K562 (cell line): ENCODE measurements around the gene CD82. TPM values are rescaled to one million over a fixed set of nuclear protein-coding genes. Genes with fewer than 3 reads are reported as not detected.
A peak's percentile ranks its signal among the peaks of the same experiment; 100 is the strongest.

Source experiments
- ATAC-seq: fragments of 200-7000 bp; cut with Tn5 transposase; 3 replicates; pipeline ENCODE4 v1.9.1; 2020; ENCODE audit warnings: moderate library complexity
- BruUV-seq: library from RNA; stranded (reverse); fragments of 400-500 nt; replicated peaks from 2 replicates; lab custom pipeline; 2021; lab: Mats Ljungman, UMichigan
- CTCF ChIA-PET: fragments of 300-600 bp; formaldehyde crosslinking; extraction: SDS; loops from one replicate; lab custom pipeline; 2021; ENCODE audit warnings: low intra/inter-chr PET ratio; lab: Yijun Ruan, JAX
- POLR2A ChIA-PET: fragments of 300-600, 350-650 bp; sonication (Branson Sonifier 250); formaldehyde crosslinking; extraction: SDS; loops from one replicate; lab custom pipeline; 2021; ENCODE audit warnings: antibody characterized with exemption, inconsistent platforms; lab: Yijun Ruan, JAX
- DNase-seq, 4 experiments: peaks; one replicate each; pipeline versions ENCODE4 v3.0.0 to v3.0.0-alpha.2; 2011 to 2018; ENCODE audit warnings: low spot score in 3 of 4, mixed read lengths in 3 of 4; ENCODE audit errors: extremely low read depth in 1 of 4
- FAIRE-seq: peaks from 2 replicates; lab custom pipeline; 2011; peaks lifted over from hg19 to GRCh38; lab: Jason Lieb, UNC
- H2AFZ ChIP-seq: 2 replicates; pipeline ENCODE4 v1.6.0; 2011; ENCODE audit warnings: low read depth, low read length, control low read depth, inconsistent platforms
- H3K27ac ChIP-seq: fragments of 200-600 bp; 3 replicates; pipeline ENCODE4 v1.8.0; 2011; ENCODE audit warnings: low read depth, mild to moderate bottlenecking, control low read depth, inconsistent platforms, low read length, moderate library complexity, mixed read lengths; ENCODE audit errors: extremely low read depth
- H3K27me3 ChIP-seq, 2 experiments: fragments of 300-600 bp in 1 of 2; 2 replicates in 1 of 2; 3 replicates in 1 of 2; pipeline versions ENCODE4 v1.6.0 to v1.8.0; 2011; ENCODE audit warnings: inconsistent platforms in 2 of 2, low read length in 2 of 2, mild to moderate bottlenecking in 1 of 2, mixed read lengths in 1 of 2, moderate library complexity in 1 of 2; ENCODE audit not compliant: control insufficient read depth in 2 of 2, insufficient read depth in 2 of 2
- H3K36me3 ChIP-seq: fragments of 300-600 bp; 3 replicates; pipeline ENCODE4 v1.8.0; 2011; ENCODE audit warnings: mild to moderate bottlenecking, low read length, inconsistent platforms; ENCODE audit not compliant: control insufficient read depth, insufficient read depth
- H3K4me1 ChIP-seq, 2 experiments: fragments of 200-600 bp in 1 of 2; replicated peaks in 1 of 2; 2 replicates in 1 of 2; 3 replicates in 1 of 2; pipeline versions ENCODE4 v1.5.1 to v1.8.0; 2011; ENCODE audit warnings: inconsistent platforms in 2 of 2, low read length in 2 of 2, mild to moderate bottlenecking in 1 of 2, mixed read lengths in 1 of 2, moderate library complexity in 1 of 2; ENCODE audit not compliant: control insufficient read depth in 2 of 2, insufficient read depth in 2 of 2
- H3K4me2 ChIP-seq: 2 replicates; pipeline ENCODE4 v1.6.1; 2011; ENCODE audit warnings: low read length, control low read depth, inconsistent platforms, mixed read lengths; ENCODE audit not compliant: insufficient read depth
- H3K4me3 ChIP-seq: fragments of 200-600 bp; sonication (generic), shearing (Covaris generic); 2 replicates; pipeline ENCODE4 v1.5.1; 2016; ENCODE audit warnings: control low read depth, inconsistent platforms
- H3K79me2 ChIP-seq: fragments of 200-600 bp; 3 replicates; pipeline ENCODE4 v1.8.0; 2011; ENCODE audit warnings: low read length, inconsistent platforms; ENCODE audit not compliant: control insufficient read depth, insufficient read depth
- H3K9ac ChIP-seq, 2 experiments: 2 replicates each; pipeline versions ENCODE4 v1.6.0 to v1.6.1; 2011; ENCODE audit warnings: low read depth in 2 of 2, low read length in 2 of 2, control low read depth in 1 of 2, inconsistent platforms in 1 of 2, mild to moderate bottlenecking in 1 of 2, mixed read lengths in 1 of 2; ENCODE audit not compliant: insufficient read depth in 1 of 2
- H3K9me1 ChIP-seq: one replicate; pipeline ENCODE4 v1.6.0; 2011; ENCODE audit warnings: inconsistent platforms, mild to moderate bottlenecking, low read length, moderate library complexity; ENCODE audit not compliant: control insufficient read depth, insufficient read depth
- H3K9me3 ChIP-seq: replicated peaks from 2 replicates; pipeline ENCODE4 v1.5.1; 2011; ENCODE audit warnings: low read depth, low read length, inconsistent platforms; ENCODE audit not compliant: control insufficient read depth, insufficient read depth
- H4K20me1 ChIP-seq: replicated peaks from 2 replicates; pipeline ENCODE4 v1.6.1; 2011; ENCODE audit warnings: low read length, inconsistent platforms, mixed read lengths; ENCODE audit not compliant: control insufficient read depth, insufficient read depth
- YY1 ChIP-seq, 3 experiments: IDR thresholded peaks; 2 replicates each; pipeline ENCODE4 v1.6.1; 2011; ENCODE audit warnings: low read length in 2 of 3, mild to moderate bottlenecking in 2 of 3, moderate library complexity in 2 of 3, borderline replicate concordance in 1 of 3, control low read depth in 1 of 3, low read depth in 1 of 3; ENCODE audit not compliant: insufficient read depth in 3 of 3, insufficient replicate concordance in 2 of 3, control insufficient read depth in 1 of 3, insufficient read length in 1 of 3; ENCODE audit errors: extremely low read depth in 1 of 3
- ZNF121 ChIP-seq: sonication (generic); formaldehyde crosslinking; conservative IDR thresholded peaks from 2 replicates; pipeline ENCODE4 v1.8.0; 2022; ENCODE audit warnings: missing genetic modification reagents
- WGBS: fragments of 100-300 bp; shearing (Covaris generic); methylation state at CpG from one replicate; pipeline ENCODE4 v1.1.6; 2016; ENCODE audit warnings: low coverage, mixed read lengths; ENCODE audit not compliant: insufficient coverage; ENCODE audit errors: missing lambda C conversion rate; 5-methylcytosine and 5-hydroxymethylcytosine counted together
- in situ Hi-C: fragments of 300-500 bp; cut with MboI; formaldehyde crosslinking; loops from 4 replicates; pipeline ENCODE4 v1.15.0; 2018; ENCODE audit warnings: inconsistent platforms, mixed read lengths
- intact Hi-C: fragments of 100-400 bp; cut with micrococcal nuclease; formaldehyde crosslinking; loops from 2 replicates; pipeline ENCODE4 v1.14.2; 2022
- polyA plus RNA-seq, 8 experiments: library from polyadenylated mRNA; depleted of rRNA in 4 of 8; stranded (reverse) in 5 of 8; unstranded in 3 of 8; fragments of >200 nt; fragmentation: Nextera tagmentation in 2 of 8; fragmentation: Illumina TruSeq in 1 of 8; extraction: Ambion mirVana in 2 of 8; extraction: Trizol in 1 of 8; gene quantifications; 2 replicates each; pipeline versions ENCODE4 v1.2.1 to v1.2.3, GENCODE V29; 2011 to 2014; ENCODE audit warnings: inconsistent platforms in 1 of 8, missing spikeins in 1 of 8
- total RNA-seq, 7 experiments: library from RNA; depleted of rRNA in 6 of 7; stranded (reverse); fragments of >200 nt in 6 of 7; fragmentation: Illumina TruSeq in 2 of 7; extraction: Trizol in 2 of 7; gene quantifications; 2 replicates each; pipeline versions ENCODE4 v1.2.1 to v1.2.3, GENCODE V29; 2011 to 2021; ENCODE audit warnings: low replicate concordance in 1 of 7
- TF ChIP-seq, protein P1 (sequence below): sonication (generic); formaldehyde crosslinking; IDR thresholded peaks from 2 replicates; pipeline ENCODE4 v1.8.0; 2022; ENCODE audit warnings: missing genetic modification reagents, mild to moderate bottlenecking, borderline replicate concordance

CD82 gene
- total and polyA plus RNA-seq, 9 of the 15 experiments (the other 6 are each of a cell fraction or from before 2014, with no cell fraction given): 0.27 to 9.4 (median 3.0) TPM

DNA sequence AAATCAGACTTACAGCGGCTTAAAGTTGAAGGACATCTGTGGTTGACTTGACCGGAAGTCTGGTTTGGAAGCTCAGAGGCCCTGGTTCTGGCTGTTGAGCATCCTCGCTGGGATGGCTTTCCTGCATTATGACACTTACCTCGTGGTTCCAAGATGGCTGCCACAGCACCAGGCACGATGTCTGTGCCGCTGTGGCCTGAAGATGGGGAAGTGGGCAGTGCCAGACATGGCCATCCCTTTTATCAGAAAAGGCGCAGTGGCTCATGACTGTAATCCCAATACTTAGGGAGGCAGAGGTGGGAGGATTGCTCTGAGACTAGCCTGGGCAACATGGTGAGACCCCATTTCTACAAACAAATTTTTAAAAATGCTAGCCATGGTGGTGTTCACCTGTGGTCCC, 40.5 kb downstream of the CD82 start:
- H3K9me3 ChIP-seq: no peaks in the 10 kb centered on the region
- no peak overlapping the region for H3K4me2 ChIP-seq
- FAIRE-seq: no peak
- WGBS: 63% methylated on average over 7 of the region's 7 CpGs
- intact Hi-C loops (no loop called here), in situ Hi-C loops (loop anchor here (5.0 kb wide), 1 partner anchor 44 kb away; no protein-coding TSS in a partner anchor)
- H3K27ac ChIP-seq: no peak overlapping the region
- no peak overlapping the region for H3K9ac ChIP-seq
- ATAC-seq: no peak
- no peaks in the 10 kb centered on the region for H3K79me2 ChIP-seq
- H2AFZ ChIP-seq: no peak overlapping the region
- ChIA-PET POLR2A (interaction anchor here (0.7 to 2.2 kb wide), 2 partner anchors 22 to 39 kb away, joined by 5 to 9 read pairs; no protein-coding TSS in a partner anchor), CTCF (no interaction called here)
- no peaks in the 10 kb centered on the region for H3K36me3 ChIP-seq
- no peak for DNase-seq
- peak in 1 of 3 experiments; percentile 50 for TF ChIP-seq YY1 (IDR thresholded peaks at IDR 0.05; ENCODE audit: borderline replicate concordance in 1 of 3, control insufficient read depth in 1 of 3, extremely low read depth in 1 of 3, insufficient read depth in 3 of 3, insufficient read length in 1 of 3, insufficient replicate concordance in 2 of 3, low read depth in 1 of 3, low read length in 2 of 3)
- 0 out of 2 replicates have a peak, but pooled peaks have one; percentile 25 for TF ChIP-seq ZNF121 (CRISPR knock-in tag)
- TF ChIP-seq, protein P1, sequence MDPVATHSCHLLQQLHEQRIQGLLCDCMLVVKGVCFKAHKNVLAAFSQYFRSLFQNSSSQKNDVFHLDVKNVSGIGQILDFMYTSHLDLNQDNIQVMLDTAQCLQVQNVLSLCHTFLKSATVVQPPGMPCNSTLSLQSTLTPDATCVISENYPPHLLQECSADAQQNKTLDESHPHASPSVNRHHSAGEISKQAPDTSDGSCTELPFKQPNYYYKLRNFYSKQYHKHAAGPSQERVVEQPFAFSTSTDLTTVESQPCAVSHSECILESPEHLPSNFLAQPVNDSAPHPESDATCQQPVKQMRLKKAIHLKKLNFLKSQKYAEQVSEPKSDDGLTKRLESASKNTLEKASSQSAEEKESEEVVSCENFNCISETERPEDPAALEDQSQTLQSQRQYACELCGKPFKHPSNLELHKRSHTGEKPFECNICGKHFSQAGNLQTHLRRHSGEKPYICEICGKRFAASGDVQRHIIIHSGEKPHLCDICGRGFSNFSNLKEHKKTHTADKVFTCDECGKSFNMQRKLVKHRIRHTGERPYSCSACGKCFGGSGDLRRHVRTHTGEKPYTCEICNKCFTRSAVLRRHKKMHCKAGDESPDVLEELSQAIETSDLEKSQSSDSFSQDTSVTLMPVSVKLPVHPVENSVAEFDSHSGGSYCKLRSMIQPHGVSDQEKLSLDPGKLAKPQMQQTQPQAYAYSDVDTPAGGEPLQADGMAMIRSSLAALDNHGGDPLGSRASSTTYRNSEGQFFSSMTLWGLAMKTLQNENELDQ (CRISPR knock-in tag): no peak
- no peak overlapping the region for H3K4me3 ChIP-seq
- BruUV-seq: no TSS peak
- H4K20me1 ChIP-seq: no peaks in the 10 kb centered on the region
- no peaks in the 10 kb centered on the region for H3K9me1 ChIP-seq
- no peaks in the 10 kb centered on the region; a peak in 1 of 5 replicates for H3K27me3 ChIP-seq
- peaks cover 17 to 19% of the 10 kb centered on the region in 2 experiments; a peak in 4 of 5 replicates for H3K4me1 ChIP-seq
